ENCODE data around the gene COL26A1.
A peak's percentile ranks its signal among the peaks of the same experiment; 100 is the strongest.
"Not testable (repeated sequence)": the region's sequence is repeated elsewhere in the genome, so short reads cannot be mapped to it uniquely, and the experiment has no call there.

COL26A1 gene

GRCh38 chr7:101330011-101330484 lies 32.6 kb upstream of the COL26A1 start:
- no peak for DNase-seq
- TF ChIP-seq CTCF (IDR thresholded peaks at IDR 0.05; ENCODE audit: low read depth, low read length): no peak
- Histone ChIP-seq H3K36me3 (no peaks in the 10 kb centered on the region), H3K27ac (no peak overlapping the region), H3K27me3 (ENCODE audit: insufficient read depth, low read depth, severe bottlenecking) (no peaks in the 10 kb centered on the region), H3K9me3 (ENCODE audit: severe bottlenecking) (no peaks in the 10 kb centered on the region), H3K4me3 (ENCODE audit: low read depth, low read length) (no peak overlapping the region)

GRCh38 chr7:101332026-101332425 lies 30.6 kb upstream of the COL26A1 start:
- DNase-seq: no peak
- Histone ChIP-seq H3K9me3 (ENCODE audit: severe bottlenecking) (no peaks in the 10 kb centered on the region), H3K27me3 (ENCODE audit: insufficient read depth, low read depth, severe bottlenecking) (no peaks in the 10 kb centered on the region), H3K36me3 (no peaks in the 10 kb centered on the region), H3K4me3 (ENCODE audit: low read depth, low read length) (no peak overlapping the region), H3K27ac (no peak overlapping the region)
- no peak for TF ChIP-seq CTCF (IDR thresholded peaks at IDR 0.05; ENCODE audit: low read depth, low read length)

- peak; percentile 56 for DNase-seq
- H3K27ac ChIP-seq: peak overlapping the region; percentile 20; the same call in 1 of the 2 replicates
- H3K4me3 ChIP-seq (ENCODE audit: low read depth, low read length): no peak overlapping the region
- H3K27me3 ChIP-seq (ENCODE audit: insufficient read depth, low read depth, severe bottlenecking): no peaks in the 10 kb centered on the region
- H3K36me3 ChIP-seq: no peaks in the 10 kb centered on the region
- no peaks in the 10 kb centered on the region for H3K9me3 ChIP-seq (ENCODE audit: severe bottlenecking)
- no peak for TF ChIP-seq CTCF (IDR thresholded peaks at IDR 0.05; ENCODE audit: low read depth, low read length)
These were observed 28.8 kb upstream of the COL26A1 start for GRCh38 chr7:101333912-101334311.

- H3K36me3 ChIP-seq: no peaks in the 10 kb centered on the region
- no peak overlapping the region for H3K27ac ChIP-seq
- H3K9me3 ChIP-seq (ENCODE audit: severe bottlenecking): no peaks in the 10 kb centered on the region
- H3K27me3 ChIP-seq (ENCODE audit: insufficient read depth, low read depth, severe bottlenecking): no peaks in the 10 kb centered on the region
- no peak for DNase-seq
- no peak overlapping the region for H3K4me3 ChIP-seq (ENCODE audit: low read depth, low read length)
- TF ChIP-seq CTCF (IDR thresholded peaks at IDR 0.05; ENCODE audit: low read depth, low read length): no peak
These were observed 22.3 kb upstream of the COL26A1 start for GRCh38 chr7:101340379-101340778.

- TF ChIP-seq CTCF (IDR thresholded peaks at IDR 0.05; ENCODE audit: low read depth, low read length): no peak
- DNase-seq: no peak
- H3K4me3 ChIP-seq (ENCODE audit: low read depth, low read length): no peak overlapping the region
- H3K36me3 ChIP-seq: no peaks in the 10 kb centered on the region
- H3K27ac ChIP-seq: no peak overlapping the region
- H3K27me3 ChIP-seq (ENCODE audit: insufficient read depth, low read depth, severe bottlenecking): no peaks in the 10 kb centered on the region
- no peaks in the 10 kb centered on the region for H3K9me3 ChIP-seq (ENCODE audit: severe bottlenecking)
These were observed 19.8 kb upstream of the COL26A1 start for GRCh38 chr7:101342892-101343291.

GRCh38 chr7:101347477-101347876 lies 15.2 kb upstream of the COL26A1 start:
- Histone ChIP-seq H3K36me3 (no peaks in the 10 kb centered on the region), H3K4me3 (ENCODE audit: low read depth, low read length) (no peak overlapping the region), H3K27ac (no peak overlapping the region), H3K27me3 (ENCODE audit: insufficient read depth, low read depth, severe bottlenecking) (no peaks in the 10 kb centered on the region), H3K9me3 (ENCODE audit: severe bottlenecking) (no peaks in the 10 kb centered on the region)
- TF ChIP-seq CTCF (IDR thresholded peaks at IDR 0.05; ENCODE audit: low read depth, low read length): no peak
- no peak for DNase-seq

GRCh38 chr7:101348456-101349067 lies 14.1 kb upstream of the COL26A1 start:
- DNase-seq; H3K27me3 ChIP-seq (ENCODE audit: insufficient read depth, low read depth, severe bottlenecking); H3K4me3 ChIP-seq (ENCODE audit: low read depth, low read length); H3K9me3 ChIP-seq (ENCODE audit: severe bottlenecking); H3K36me3 ChIP-seq; H3K27ac ChIP-seq: not testable (repeated sequence)

- not testable (repeated sequence) for H3K27ac ChIP-seq; H3K27me3 ChIP-seq (ENCODE audit: insufficient read depth, low read depth, severe bottlenecking); H3K36me3 ChIP-seq; H3K4me3 ChIP-seq (ENCODE audit: low read depth, low read length); DNase-seq; H3K9me3 ChIP-seq (ENCODE audit: severe bottlenecking)
These were observed 13.4 kb upstream of the COL26A1 start for GRCh38 chr7:101349300-101349699.

Measured in WERI-Rb-1 (cell line).